HG03066 (cell line): Measurements from ENCODE around the gene MGAT5.
A peak's percentile ranks its signal among the peaks of the same experiment; 100 is the strongest.

Experiments used
- ATAC-seq: cut with Tn5 transposase; IDR thresholded peaks from one replicate; pipeline ENCODE4 v1.9.1; 2021; ENCODE audit warnings: low read depth; ENCODE audit not compliant: unreplicated experiment

MGAT5 gene

GRCh38 chr2:134252092-134252750 lies 1.7 kb upstream of the MGAT5 start:
- ATAC-seq = no peak

GRCh38 chr2:134253117-134253704 lies 661 bp upstream of the MGAT5 start:
- peak; percentile 70 for ATAC-seq

DNA sequence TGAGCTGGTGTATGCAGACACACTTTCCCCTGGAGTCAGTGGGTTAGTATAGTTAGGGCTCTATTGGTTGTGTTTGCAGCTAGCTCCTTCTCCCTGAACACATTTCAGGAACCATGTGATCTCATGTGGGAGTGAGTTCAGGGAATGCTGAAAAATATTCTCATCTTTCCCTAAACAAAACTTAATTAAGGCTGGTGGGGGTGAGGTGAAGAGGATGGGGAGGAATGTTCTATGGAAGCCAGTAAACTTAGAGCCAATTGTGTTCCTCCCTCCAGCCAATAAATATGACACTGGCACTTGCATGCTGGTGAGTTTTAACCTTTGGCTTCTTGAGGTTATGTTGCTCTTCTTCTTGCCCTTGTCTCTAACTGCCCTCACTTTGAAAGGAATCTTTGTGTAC lies 952 bp downstream of the MGAT5 start:
- no peak for ATAC-seq

GRCh38 chr2:134256956-134257355 lies 3.1 kb downstream of the MGAT5 start:
- ATAC-seq = no peak

DNA sequence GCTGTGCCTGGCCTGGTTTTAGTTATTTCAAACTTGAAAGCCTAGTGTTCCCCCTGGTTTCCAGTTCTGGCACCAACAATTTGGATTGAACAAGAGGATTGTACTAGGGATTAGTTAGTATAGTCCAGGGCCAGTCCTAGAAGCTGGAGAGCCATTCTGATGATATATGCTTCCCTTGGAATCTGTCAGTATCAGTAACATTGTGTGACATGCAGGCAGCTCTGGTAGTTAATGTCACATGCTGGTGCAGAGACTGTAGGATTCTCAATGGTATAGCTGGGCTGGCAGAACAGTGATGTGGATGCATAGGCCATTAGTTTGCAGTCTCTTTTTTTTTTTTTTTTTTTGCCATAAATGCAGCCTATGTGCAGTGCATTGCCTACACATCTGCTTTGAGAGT lies 3.6 kb downstream of the MGAT5 start:
- ATAC-seq = no peak

GRCh38 chr2:134257965-134258683 lies 4.3 kb downstream of the MGAT5 start:
- no peak for ATAC-seq

- ATAC-seq = peak; percentile 40
Observed at GRCh38 chr2:134258684-134259388, 5.0 kb downstream of the MGAT5 start.

DNA sequence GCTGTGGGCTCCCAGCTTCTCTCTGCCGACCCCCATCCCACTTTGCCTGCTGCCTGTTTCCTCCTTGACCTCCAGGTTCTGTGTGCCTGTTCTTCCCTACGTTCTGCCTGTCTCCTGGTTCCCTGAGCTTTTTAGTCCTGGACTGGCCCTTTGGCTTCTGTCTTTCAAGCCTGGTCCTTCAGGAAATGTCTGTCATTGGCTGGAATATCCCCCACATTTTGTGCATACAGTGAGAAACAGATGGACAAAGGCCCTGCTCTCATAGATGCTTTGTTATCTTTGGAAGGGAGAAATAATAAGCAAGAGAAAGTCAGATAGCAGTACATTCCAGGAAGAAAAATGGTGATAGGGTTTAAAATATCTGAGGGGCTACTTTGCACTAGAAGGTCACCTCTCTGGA lies 5.7 kb downstream of the MGAT5 start:
- no peak for ATAC-seq

DNA sequence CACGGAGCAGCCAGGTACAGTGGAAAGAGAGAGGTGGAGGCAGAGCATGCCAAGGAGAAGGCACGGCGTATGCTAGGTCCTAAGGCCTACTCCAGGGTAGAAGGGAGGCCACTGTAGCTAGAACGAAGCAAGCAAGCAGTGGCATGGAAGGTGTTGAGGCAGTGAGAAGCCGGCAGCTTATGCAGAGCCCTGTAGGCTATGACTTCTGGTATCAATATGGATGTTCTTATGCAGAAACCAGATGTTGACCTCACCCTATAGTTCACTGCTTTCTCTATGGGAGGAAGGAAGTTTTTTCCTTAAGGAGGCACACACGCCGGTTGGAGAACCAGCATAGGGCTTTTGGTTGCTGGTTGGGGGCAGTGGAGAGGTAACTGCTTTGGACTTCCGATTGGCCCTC lies 6.1 kb downstream of the MGAT5 start:
- ATAC-seq = no peak

DNA sequence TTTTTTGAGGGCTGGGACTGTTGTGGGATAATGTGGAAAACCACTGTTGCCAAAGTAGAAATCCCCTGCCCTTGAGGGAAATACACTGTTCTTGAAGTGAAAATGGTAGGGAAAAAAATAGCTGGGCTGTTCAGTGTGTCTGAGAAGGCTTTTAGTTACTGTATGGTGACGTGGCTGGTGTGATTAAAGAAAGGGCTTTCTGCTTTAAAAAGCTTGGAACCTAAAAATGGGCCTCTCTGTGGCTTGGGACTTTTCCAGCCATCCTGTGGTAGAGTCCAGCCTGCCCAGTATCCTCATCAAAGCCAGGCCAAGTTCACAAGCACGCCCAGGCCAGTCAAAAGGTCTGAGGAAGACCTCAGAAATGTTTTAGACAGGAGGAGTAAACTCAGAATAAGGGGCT lies 6.8 kb downstream of the MGAT5 start:
- ATAC-seq = no peak

DNA sequence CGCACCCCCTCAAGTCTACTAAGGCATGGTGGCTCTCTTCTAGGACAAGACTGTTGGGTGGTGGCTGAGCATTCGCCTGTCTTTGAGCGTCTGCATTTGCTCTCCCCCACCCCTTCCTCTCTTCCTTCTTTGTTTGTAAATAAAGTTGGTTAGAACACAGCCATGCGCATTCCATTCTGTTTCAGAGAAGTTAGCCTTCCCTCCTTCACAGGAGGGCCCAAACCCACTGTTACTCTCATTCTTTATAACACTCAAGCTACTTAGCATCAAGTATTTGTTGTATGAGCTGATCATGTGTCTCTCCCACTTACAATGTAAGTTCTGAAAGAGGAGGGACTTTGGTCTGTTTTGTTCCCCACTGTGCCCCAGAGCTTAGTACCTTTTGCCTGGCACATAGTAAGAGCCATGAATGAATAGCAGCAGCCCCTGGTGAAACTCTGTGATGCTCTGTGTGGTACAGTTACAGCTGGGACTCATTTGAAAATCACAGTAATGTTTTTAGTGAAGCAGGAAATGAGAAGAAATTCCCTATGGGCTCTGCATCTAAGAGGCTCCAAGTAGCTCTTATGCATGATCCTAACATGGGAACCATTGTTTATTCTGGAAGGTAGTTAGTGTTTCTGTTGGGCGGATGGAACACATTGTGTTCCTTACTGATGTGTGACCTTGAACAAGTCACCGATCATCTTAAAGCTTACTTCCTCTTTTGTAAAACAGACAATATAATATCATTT lies 7.7 kb downstream of the MGAT5 start:
- ATAC-seq = peak; percentile 51

DNA sequence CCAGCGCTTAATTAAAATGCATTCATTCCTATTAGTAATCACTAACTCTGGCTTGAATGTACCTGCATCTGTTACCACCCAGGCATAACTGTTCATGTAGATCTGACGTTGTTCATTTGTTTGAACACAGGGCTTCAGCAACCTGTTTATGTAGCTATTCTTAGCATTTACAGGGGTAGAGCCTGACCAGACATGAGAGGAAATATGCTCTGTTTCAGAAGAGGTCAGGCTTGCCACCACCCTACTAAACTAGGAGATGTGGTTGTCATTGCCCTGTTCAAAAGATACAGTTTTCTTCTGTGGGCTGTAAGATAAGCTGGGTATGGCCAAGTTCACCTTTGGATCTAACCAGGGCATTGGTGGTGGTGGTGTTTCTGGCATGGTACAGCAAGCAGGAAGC lies 8.8 kb downstream of the MGAT5 start:
- peak; percentile 53 for ATAC-seq

- ATAC-seq = no peak
Observed at GRCh38 chr2:134268265-134268664, 14.4 kb downstream of the MGAT5 start.

DNA sequence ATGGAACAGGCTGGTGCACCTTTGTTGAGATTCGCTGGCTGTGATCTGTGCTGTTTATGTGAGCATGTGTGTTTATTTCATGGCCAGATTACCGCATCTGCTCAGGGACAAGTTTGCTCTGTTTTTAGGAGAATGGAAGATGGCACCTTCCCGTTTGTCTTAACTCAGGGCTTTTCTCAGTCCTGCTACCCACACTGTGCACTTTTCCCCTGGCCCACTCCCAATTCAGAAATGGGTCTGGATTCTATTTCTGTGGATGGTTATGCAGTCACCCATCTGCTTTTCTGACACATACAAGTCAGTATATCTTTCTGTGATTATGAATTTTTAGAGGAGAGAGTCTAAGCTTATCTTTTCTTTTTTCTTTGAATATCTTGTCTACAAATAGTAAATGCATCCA lies 15.4 kb downstream of the MGAT5 start:
- no peak for ATAC-seq

GRCh38 chr2:134269972-134270735 lies 16.3 kb downstream of the MGAT5 start:
- ATAC-seq = no peak

DNA sequence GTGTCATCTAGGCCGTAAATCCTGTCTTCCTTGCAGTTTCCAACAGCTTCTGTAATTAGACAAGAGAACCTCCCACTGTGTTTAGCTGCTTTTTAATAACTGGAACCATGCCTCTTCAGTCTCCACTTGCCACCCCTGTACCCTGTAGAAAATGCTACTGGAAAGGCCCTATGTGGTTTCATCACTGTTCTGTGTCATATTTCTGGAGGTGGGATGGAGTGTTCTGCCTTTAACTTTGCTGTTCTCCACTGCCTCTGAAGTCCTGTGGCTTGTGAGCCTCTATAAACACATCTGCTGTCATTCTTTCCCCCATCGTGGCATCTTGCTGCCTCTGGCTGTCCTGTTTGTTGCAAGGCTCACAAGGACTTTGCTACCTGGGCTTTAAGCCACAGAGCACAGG lies 17.9 kb downstream of the MGAT5 start:
- ATAC-seq = no peak

- ATAC-seq = no peak
Observed at GRCh38 chr2:134272806-134273205, 18.9 kb downstream of the MGAT5 start.

- ATAC-seq = no peak
Observed at GRCh38 chr2:134273256-134273983, 19.5 kb downstream of the MGAT5 start.

DNA sequence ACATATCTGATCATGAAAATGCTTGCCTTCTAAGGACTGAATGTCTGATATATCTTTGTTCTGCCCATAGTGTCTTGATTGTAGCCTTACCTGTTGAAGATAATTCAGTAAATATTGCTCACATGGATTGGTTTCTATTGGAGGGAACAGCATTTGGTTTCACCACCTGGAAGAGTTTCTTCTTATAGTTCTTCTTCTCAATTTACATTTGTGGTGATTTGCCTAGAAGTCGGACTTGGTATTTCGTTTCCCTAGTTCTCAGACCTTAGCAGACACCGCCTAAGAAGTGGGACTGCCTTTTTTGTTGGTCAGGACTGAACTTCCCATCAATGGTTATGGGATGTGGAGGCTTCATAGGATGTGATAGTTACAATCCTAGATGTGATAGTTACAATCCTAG lies 20.2 kb downstream of the MGAT5 start:
- ATAC-seq = no peak
